Measurements from ENCODE around the gene METTL9.

Gene METTL9

DNA sequence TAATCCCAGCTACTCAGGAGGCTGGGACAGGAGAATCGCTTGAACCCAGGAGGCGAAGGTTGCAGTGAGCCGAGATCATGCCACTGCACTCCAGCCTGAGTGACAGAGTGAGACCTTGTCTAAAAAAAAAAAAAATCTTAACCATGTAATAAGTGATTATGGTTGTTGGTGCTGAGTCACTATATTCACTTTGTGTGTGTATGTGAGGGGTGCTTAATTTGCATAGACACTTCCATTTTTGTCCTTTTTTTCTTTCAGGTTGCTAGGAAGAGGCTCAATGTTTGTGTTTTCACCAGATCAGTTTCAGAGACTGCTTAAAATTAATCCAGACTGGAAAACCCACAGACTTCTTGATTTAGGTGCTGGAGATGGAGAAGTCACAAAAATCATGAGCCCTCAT is 18.2 kb downstream of the METTL9 start:
- TF ChIP-seq MYC (IDR thresholded peaks at IDR 0.05; ENCODE audit: low read depth, low read length) (no peak), MAX (IDR thresholded peaks at IDR 0.05; ENCODE audit: low read depth, low read length) (no peak), CTCF (IDR thresholded peaks at IDR 0.05; ENCODE audit: low read depth, low read length) (no peak), POLR2A (IDR thresholded peaks at IDR 0.05; ENCODE audit: extremely low read depth, insufficient read length) (no peak)
- DNase-seq (ENCODE audit: low read depth) = peak; percentile 27
- H3K4me3 ChIP-seq (ENCODE audit: low read depth, low read length) = no peak overlapping the region

GRCh38 chr16:21618281-21618680 is 18.9 kb downstream of the METTL9 start:
- TF ChIP-seq CTCF (IDR thresholded peaks at IDR 0.05; ENCODE audit: low read depth, low read length) = no peak
- no peak for TF ChIP-seq MAX (IDR thresholded peaks at IDR 0.05; ENCODE audit: low read depth, low read length)
- TF ChIP-seq MYC (IDR thresholded peaks at IDR 0.05; ENCODE audit: low read depth, low read length) = no peak
- TF ChIP-seq POLR2A (IDR thresholded peaks at IDR 0.05; ENCODE audit: extremely low read depth, insufficient read length) = no peak
- no peak for DNase-seq (ENCODE audit: low read depth)
- no peak overlapping the region for H3K4me3 ChIP-seq (ENCODE audit: low read depth, low read length)

- no peak overlapping the region for H3K4me3 ChIP-seq (ENCODE audit: low read depth, low read length)
- TF ChIP-seq MAX (IDR thresholded peaks at IDR 0.05; ENCODE audit: low read depth, low read length) (no peak), POLR2A (IDR thresholded peaks at IDR 0.05; ENCODE audit: extremely low read depth, insufficient read length) (no peak), MYC (IDR thresholded peaks at IDR 0.05; ENCODE audit: low read depth, low read length) (no peak), CTCF (IDR thresholded peaks at IDR 0.05; ENCODE audit: low read depth, low read length) (no peak)
- no peak for DNase-seq (ENCODE audit: low read depth)
Observed at GRCh38 chr16:21619765-21620425, 20.5 kb downstream of the METTL9 start.

DNA sequence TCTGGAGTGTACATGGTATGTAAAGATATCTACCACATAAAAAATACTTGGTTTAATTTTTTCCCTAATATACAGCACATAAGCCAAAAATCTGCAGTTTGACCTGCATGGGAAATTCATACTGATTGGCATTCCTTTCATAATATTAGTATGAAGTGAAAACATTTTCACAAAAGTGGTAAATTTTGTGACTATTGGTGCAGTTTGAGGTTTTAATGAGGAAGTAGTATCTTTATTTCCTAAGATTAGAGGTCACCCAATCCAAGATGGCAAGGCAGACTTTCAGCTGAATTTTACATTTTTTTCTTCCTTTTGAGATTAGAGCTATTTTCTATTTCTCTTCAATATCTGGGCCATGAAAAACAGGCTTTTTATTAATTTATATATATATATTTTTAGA is 21.2 kb downstream of the METTL9 start:
- no peak for DNase-seq (ENCODE audit: low read depth)
- TF ChIP-seq MYC (IDR thresholded peaks at IDR 0.05; ENCODE audit: low read depth, low read length) (no peak), POLR2A (IDR thresholded peaks at IDR 0.05; ENCODE audit: extremely low read depth, insufficient read length) (no peak), CTCF (IDR thresholded peaks at IDR 0.05; ENCODE audit: low read depth, low read length) (no peak), MAX (IDR thresholded peaks at IDR 0.05; ENCODE audit: low read depth, low read length) (no peak)

DNA sequence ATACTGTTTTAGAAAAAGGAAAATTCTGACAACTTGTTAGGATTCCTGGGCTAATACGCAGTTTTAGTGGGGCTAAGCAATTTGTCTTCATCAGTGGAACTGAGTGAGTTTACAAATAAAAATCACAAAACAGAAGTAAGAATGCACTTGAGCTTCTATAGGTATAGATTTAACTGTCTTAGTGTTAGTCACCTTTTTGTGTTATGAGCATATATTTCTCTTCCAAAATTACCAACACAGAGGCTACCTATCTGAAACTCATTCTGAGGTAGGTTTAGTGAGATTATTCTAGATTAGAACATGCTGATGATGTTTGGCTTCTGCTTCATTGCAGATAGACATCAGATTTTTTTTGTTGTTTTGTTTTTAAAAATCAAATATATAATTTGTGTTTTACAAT is 23.2 kb downstream of the METTL9 start:
- H3K4me3 ChIP-seq (ENCODE audit: low read depth, low read length) = no peak overlapping the region
- DNase-seq (ENCODE audit: low read depth) = no peak
- TF ChIP-seq CTCF (IDR thresholded peaks at IDR 0.05; ENCODE audit: low read depth, low read length) (no peak), MAX (IDR thresholded peaks at IDR 0.05; ENCODE audit: low read depth, low read length) (no peak), POLR2A (IDR thresholded peaks at IDR 0.05; ENCODE audit: extremely low read depth, insufficient read length) (no peak), MYC (IDR thresholded peaks at IDR 0.05; ENCODE audit: low read depth, low read length) (no peak)

More for the DNA sequence above, 21.2 kb downstream of the METTL9 start:
- no peak overlapping the region for H3K4me3 ChIP-seq (ENCODE audit: low read depth, low read length)
